ENCODE data around the gene KCNIP4.

Gene KCNIP4

GRCh38 chr4:21848021-21848420, 100.6 kb downstream of the KCNIP4 start:
- no peak for DNase-seq (ENCODE audit: low spot score)

DNA sequence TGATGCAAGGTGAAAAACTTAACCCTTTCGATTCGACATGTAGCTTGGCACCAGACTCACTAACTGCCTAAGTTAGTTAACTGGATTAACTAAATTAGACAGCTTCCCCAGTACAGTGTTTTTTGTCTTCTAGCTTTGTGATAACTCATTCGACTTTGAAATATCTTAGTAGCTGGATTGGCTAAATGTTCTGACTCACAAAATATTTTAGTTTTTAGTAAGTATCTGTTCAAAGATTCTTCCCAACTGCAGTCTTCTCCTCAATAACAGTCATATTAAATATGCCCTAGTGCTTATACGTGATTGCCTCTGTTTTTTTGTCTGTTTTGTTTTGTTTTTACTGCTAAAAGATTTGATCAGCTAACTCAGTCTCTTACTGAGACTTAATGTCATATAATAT, 102.9 kb downstream of the KCNIP4 start:
- no peak for DNase-seq (ENCODE audit: low spot score)

DNA sequence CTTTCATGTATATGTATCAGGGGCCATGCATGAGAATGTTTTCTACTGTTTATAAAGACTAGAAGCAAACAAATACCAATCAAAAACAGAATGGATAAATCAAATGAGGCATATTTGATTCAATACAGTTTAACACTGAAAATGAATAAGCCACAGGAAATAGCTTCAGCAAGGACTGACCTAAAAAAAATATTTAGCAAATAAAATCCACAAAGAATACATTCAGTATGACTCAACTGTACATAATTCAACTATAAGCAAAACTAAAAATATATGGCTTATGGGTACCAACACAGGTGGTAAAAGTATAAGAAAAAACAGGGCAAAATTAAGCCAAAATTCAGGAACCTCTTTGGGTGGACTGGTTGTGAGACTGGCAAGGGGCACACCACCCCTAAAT, 112.9 kb downstream of the KCNIP4 start:
- no peak for DNase-seq (ENCODE audit: low spot score)

DNA sequence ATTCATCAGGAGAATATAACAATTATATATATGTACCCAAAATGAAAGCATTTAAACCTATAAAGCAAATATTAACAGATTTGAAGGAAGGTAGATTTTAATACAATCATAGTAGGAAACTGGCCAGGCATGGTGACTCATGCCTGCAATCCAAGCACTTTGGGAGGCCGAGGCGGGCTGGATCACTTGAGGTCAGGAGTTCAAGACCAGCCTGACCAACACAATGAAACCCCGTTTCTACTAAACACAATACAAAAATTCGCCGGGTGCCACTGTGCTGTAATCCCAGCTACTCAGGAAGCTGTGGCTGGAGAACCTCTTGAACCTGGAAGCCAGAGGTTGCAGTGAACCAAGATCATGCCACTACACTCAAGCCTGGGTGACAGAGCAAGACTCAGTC, 118.3 kb downstream of the KCNIP4 start:
- no peak for DNase-seq (ENCODE audit: low spot score)

DNA sequence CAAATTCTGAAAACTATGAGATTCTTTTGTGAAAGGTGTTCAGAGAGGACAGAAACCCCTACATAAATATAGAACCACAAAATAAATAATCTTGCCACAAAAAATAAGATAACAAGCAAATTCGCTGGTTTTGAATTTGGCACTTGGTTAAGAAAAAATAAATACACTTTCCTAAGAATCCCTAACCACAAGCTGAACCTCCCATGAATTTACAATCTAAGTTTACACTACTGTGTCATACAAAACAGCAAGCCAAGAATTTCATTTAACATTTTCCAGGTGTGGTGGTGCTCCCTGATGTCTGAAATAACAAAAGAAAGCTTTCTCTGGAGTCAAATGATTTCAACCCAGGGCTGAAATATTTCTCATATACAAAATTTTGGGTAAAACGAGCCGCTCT, 121.0 kb downstream of the KCNIP4 start:
- no peak for DNase-seq (ENCODE audit: low spot score)

- no peak for DNase-seq (ENCODE audit: low spot score)
Measured at GRCh38 chr4:21826071-21826470, 122.5 kb downstream of the KCNIP4 start.

DNA sequence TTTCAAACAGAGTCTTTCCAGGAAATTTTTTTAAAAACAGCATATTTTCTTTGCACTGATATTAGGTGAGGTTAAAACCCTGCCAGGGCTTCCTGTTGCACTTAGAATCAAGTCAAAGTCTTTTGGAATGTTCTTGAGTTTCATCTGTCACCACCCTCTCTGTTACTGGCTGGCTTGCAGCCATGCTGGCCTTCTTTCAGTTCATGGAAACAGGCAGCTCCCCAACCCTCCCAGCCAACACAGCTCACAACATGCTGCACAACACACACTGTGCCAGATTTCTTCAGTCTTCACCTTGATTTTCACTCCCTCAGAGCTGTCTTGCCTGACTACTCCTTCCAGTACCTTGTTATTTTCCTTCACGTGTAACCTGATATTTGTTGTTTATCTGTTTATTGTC, 129.5 kb downstream of the KCNIP4 start:
- no peak for DNase-seq (ENCODE audit: low spot score)

- DNase-seq (ENCODE audit: low spot score) = no peak
Measured at GRCh38 chr4:21815651-21816377, 132.8 kb downstream of the KCNIP4 start.

DNA sequence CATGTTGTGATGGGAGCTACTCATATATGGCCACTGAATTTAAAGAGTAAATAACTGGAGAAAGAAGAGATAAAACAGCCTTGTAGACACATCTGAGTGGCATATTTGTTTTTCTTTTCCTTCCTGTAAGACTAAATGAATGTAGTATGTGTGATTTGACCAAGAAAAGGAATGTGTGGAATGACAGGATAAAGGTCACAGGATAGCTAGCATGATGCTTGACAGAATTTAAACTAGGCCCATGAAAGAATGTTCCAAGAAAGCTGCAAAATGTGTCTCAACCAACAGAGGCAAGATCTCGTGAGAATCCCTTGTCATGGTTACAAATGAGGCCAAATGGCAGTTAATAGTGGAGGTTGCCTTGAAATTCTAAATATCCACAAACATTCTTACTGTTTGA, 137.0 kb downstream of the KCNIP4 start:
- DNase-seq (ENCODE audit: low spot score) = no peak

DNA sequence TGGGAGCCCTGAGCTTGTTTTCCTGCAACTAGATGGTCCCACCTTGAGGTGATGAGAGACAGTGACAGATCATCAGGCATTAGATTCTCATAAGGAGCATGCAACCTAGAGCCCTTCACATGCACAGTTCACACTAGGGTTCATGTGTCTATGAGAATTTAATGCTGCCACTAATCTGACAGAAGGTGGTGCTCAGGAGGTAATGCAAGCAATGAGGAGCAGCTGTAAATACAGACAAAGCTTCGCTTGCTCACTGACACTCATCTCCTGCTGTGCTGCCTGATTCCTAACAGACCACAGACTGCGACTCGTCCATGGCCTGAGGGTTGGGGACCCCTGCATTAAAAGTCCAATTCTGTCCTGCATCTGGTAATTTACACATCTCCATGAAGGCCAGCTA, 141.6 kb downstream of the KCNIP4 start:
- no peak for DNase-seq (ENCODE audit: low spot score)

GRCh38 chr4:21802406-21802805, 146.2 kb downstream of the KCNIP4 start:
- no peak for DNase-seq (ENCODE audit: low spot score)

DNA sequence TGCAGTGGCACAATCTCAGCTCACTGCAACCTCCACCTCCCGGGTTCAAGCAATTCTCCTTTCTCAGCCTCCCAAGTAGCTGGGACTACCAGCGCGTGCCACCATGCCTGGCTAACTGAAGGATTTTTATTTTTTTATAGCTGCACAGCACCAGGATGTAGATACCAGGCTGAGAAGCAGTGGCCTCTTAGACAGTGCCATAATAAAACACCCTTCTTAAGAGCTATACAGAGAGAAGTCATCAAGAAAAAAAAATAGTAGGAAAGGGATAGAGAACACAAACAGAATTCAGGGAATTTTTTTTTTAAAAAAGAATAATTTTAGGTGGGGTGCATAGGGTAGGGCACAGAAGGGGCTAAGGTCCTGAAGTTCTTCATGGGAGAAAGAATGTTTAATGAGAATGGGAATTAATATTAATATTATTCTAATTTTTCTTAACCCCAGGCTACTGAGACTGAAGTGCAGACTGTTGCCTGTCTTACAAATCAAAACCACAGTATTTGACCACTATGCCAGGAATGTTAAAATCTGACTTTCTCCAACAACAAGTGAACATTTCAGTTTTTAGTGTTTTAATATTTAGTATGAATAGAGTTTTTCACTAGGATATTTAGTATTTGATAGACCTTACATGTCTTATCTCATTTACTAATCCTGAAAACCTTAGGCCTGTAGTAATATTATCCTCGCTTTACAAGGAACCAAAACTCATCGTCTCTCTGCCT, 146.7 kb downstream of the KCNIP4 start:
- DNase-seq (ENCODE audit: low spot score) = no peak

DNA sequence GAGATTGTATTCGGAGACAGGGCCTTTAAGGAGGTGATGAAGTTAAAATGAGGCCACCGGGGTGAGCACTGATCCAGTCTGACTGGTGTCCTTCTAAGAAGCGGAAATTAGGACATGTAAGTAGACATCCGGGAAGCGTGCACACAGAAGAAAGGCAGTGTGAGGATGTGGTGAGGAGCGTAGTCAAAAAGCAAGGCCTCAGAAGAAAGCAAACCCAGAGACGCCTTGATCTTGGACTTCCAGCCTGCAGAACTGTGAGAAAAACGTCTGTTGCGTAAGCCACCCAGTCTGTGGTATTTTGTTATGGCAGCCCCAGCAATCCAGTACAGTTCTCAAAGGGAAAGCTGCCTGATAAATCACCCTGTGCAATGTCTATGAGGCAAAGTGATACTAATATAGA, 153.5 kb downstream of the KCNIP4 start:
- no peak for DNase-seq (ENCODE audit: low spot score)

GRCh38 chr4:21792736-21793135, 155.8 kb downstream of the KCNIP4 start:
- DNase-seq (ENCODE audit: low spot score) = no peak

- peak; percentile 39 for DNase-seq (ENCODE audit: low spot score)
Measured at GRCh38 chr4:21790438-21791029, 158.0 kb downstream of the KCNIP4 start.

DNA sequence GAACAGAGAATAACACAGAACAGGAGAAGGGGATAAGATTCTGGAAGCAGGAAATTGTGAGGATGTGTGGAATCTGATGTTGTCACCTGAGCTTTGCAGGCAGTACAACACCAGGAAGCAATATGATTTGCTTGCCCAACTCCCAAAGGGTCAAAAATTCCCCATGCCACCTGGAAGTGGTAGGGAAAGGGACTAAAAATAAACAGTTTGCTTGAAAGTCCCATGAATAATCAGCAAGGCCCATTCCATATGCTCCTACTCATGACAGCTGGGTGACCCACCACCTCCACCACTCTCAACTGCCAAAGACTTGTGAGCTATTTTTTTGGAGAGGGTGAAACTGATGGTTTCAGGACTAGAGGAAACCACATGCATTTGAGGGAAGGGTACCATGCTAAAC, 168.4 kb downstream of the KCNIP4 start:
- no peak for DNase-seq (ENCODE audit: low spot score)

DNA sequence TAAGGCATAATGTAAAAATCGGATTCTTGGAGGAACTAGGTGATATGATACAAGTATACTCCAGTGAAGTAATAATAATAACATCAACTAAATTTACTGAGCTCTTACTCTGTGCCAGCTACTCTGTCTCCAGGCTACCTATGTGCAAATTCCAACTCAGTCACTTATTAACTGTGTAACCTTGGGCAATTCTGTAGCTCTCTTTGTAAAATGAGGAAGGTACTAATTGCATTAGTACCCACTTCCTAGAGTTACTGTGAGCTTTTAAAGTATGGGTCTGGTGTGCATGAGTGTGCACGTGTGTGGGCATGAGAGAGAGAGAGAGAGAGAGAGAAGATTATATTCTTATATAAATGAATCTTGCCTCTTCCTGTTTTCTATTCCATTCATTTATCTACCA, 169.9 kb downstream of the KCNIP4 start:
- no peak for DNase-seq (ENCODE audit: low spot score)

- no peak for DNase-seq (ENCODE audit: low spot score)
Measured at GRCh38 chr4:21775703-21776102, 172.9 kb downstream of the KCNIP4 start.

DNA sequence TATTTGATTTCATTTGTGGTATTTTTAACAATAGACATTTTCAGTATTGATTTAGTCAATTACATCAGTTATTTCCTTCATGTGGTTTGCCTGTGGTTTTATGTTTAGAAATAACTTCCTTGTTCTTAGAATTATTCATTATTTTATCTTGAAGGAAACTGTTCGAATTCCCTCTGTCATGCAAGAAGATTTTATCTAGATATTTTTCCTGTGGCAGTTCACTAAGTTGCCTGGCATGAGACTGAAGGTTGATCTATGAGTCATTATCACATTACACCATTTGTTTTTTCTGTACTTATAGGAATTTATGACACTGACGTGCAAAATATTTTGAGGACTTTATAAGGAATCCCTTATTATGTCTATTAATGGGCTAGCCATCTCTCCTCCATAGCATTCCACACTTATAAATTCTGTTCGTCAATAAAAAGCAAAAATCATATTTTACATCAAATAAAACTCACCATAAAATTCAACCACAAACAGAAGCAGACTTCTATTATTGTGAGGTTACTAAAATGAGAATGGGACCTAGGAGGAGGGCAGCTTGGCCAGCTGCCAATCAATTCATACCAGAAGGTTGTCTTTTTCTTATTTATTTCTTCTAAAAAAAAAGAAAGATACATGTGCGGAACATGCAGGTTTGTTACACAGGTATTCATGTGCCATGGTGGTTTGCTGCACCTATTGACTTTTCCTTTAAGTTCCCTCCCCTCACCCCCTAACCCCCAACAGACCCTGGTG, 179.0 kb downstream of the KCNIP4 start:
- no peak for DNase-seq (ENCODE audit: low spot score)

- peak; percentile 42 for DNase-seq (ENCODE audit: low spot score)
Measured at GRCh38 chr4:21768349-21769310, 179.9 kb downstream of the KCNIP4 start.

- DNase-seq (ENCODE audit: low spot score) = peak; percentile 43
Measured at GRCh38 chr4:21765810-21766407, 182.7 kb downstream of the KCNIP4 start.
